Pancreas (tissue), 10 donors: ENCODE data around the gene ESM1. TPM values are rescaled to one million over a fixed set of nuclear protein-coding genes. Genes with fewer than 3 reads are reported as not detected.

Source experiments
- ATAC-seq, 4 donors: fragments of 200-7000 bp; cut with Tn5 transposase; one replicate each; pipeline versions ENCODE4 v1.8.0 to v1.9.1; 2020; ENCODE audit warnings: mild to moderate bottlenecking in 4 of 4, moderate library complexity in 4 of 4
- DNase-seq, 6 donors: peaks; one replicate each; pipeline ENCODE4 v3.0.0-alpha.2; 2020
- FAIRE-seq: peaks from 2 replicates; lab custom pipeline; 2012; peaks lifted over from hg19 to GRCh38; lab: Jason Lieb, UNC
- H3K27ac ChIP-seq, 4 donors: fragments of 200-600 bp; sonication (generic); 1 replicate in 3 of 4; 2 replicates in 1 of 4; pipeline versions ENCODE4 v1.5.0 to v1.8.0; 2020
- H3K27me3 ChIP-seq, 4 donors: fragments of 200-600 bp; one replicate each; pipeline ENCODE4 v1.8.0; 2021
- H3K36me3 ChIP-seq, 3 donors: fragments of 200-600 bp; sonication (generic) in 1 of 3; one replicate each; pipeline versions ENCODE4 v1.5.0 to v1.8.0; 2020 to 2021
- H3K4me1 ChIP-seq, 3 donors: fragments of 200-600 bp; one replicate each; pipeline ENCODE4 v1.8.0; 2021
- H3K4me3 ChIP-seq, 4 donors: fragments of 200-600 bp; sonication (generic) in 2 of 4; one replicate each; pipeline versions ENCODE4 v1.5.0 to v1.8.0; 2020 to 2021
- H3K9me3 ChIP-seq, 4 donors: fragments of 200-600 bp; one replicate each; pipeline ENCODE4 v1.8.0; 2021
- CTCF ChIP-seq, 4 donors: fragments of 200-600 bp; sonication (generic) in 3 of 4; IDR thresholded peaks; one replicate each; pipeline versions ENCODE4 v1.5.0 to v1.8.0; 2021; ENCODE audit warnings: antibody characterized with exemption in 4 of 4
- WGBS, 2 donors: extraction: QIAGEN DNeasy Blood & Tissue Kit; methylation state at CpG; one replicate each; pipeline ENCODE4 v1.1.7; 2013; 5-methylcytosine and 5-hydroxymethylcytosine counted together
- intact Hi-C, 3 donors: fragments of 100-400 bp; cut with DNase I; formaldehyde crosslinking; loops; one replicate each; pipeline versions ENCODE4 v1.11.1 to v1.14.2; 2022
- polyA plus RNA-seq, 2 donors: library from polyadenylated mRNA; stranded (reverse); fragments of 200-250 nt; gene quantifications; one replicate each; pipeline ENCODE4 v1.2.3, GENCODE V29; 2013
- total RNA-seq, 6 donors: library from RNA; stranded (reverse); fragmentation: NEBNext Ultra II Directional in 4 of 6; extraction: Animal tissue kit (Norgen Biotek cat#: 25700) in 4 of 6; gene quantifications; one replicate each; pipeline versions ENCODE4 v1.2.1 to v1.2.4, GENCODE V29; 2021 to 2023
- donor health status: healthy with polysubstance abuse.
- donor health status: DM: no; HTN: no; CAD: no; lungs with moderate emphysema.
- donor health status: DM: no; HTN: no; CAD: no.
- donor health status: control.
- donor health status: control.
- donor health status: Bipolar disorder and iron deficiency.
- donor health status: DM: yes; HTN: yes; CAD: no.
- donor health status: DM: no; HTN: no; CAD: no.
- donor health status: DM: no; HTN: no; CAD: no.
- donor health status: DM: yes; HTN: yes; CAD: no.

ESM1 gene
- total and polyA plus RNA-seq, 8 donors: 0.08 to 1.0 (median 0.69) TPM; not detected in 2

- DNase-seq (no peak), FAIRE-seq (no peak), ATAC-seq (no peak)
- Histone ChIP-seq H3K36me3 (no peaks in the 10 kb centered on the region), H3K9me3 (no peaks in the 10 kb centered on the region), H3K4me1 (no peaks in the 10 kb centered on the region), H3K4me3 (no peak overlapping the region), H3K27me3 (peaks cover 0 to 4% (median 2%) of the 10 kb centered on the region in 4 donors), H3K27ac (no peak overlapping the region)
- WGBS, 2 donors: 51 to 66% methylated on average over 2 of the region's 2 CpGs
- no peak for TF ChIP-seq CTCF (IDR thresholded peaks at IDR 0.05)
- intact Hi-C loops: no loop called here
Measured at GRCh38 chr5:54988817-54989216, 3.4 kb upstream of the ESM1 start.

- H3K36me3 ChIP-seq: no peaks in the 10 kb centered on the region
- FAIRE-seq (no peak), DNase-seq (no peak), ATAC-seq (no peak)
- intact Hi-C loops: no loop called here
- H3K4me3 ChIP-seq: no peak overlapping the region
- H3K4me1 ChIP-seq: no peaks in the 10 kb centered on the region
- no peak overlapping the region for H3K27ac ChIP-seq
- TF ChIP-seq CTCF (IDR thresholded peaks at IDR 0.05): no peak
- peaks cover 0 to 8% (median 5%) of the 10 kb centered on the region in 4 donors for H3K27me3 ChIP-seq
- H3K9me3 ChIP-seq: no peaks in the 10 kb centered on the region
- WGBS, 2 donors: 39 to 47% methylated on average over 1 of the region's 1 CpG
Measured at GRCh38 chr5:54988218-54988617, 2.8 kb upstream of the ESM1 start.

GRCh38 chr5:54986269-54986654 is 869 bp upstream of the ESM1 start:
- Histone ChIP-seq H3K27me3 (peaks cover 0 to 8% (median 6%) of the 10 kb centered on the region in 4 donors), H3K36me3 (no peaks in the 10 kb centered on the region), H3K4me1 (no peaks in the 10 kb centered on the region), H3K27ac (no peak overlapping the region), H3K4me3 (no peak overlapping the region), H3K9me3 (no peaks in the 10 kb centered on the region)
- ATAC-seq: no peak
- no peak for FAIRE-seq
- DNase-seq: no peak
- WGBS, 2 donors: 45 to 49% methylated on average over 5 of the region's 5 CpGs
- no peak for TF ChIP-seq CTCF (IDR thresholded peaks at IDR 0.05)
- intact Hi-C loops: no loop called here

- intact Hi-C loops: no loop called here
- Histone ChIP-seq H3K27ac (no peak overlapping the region), H3K36me3 (no peaks in the 10 kb centered on the region), H3K27me3 (peaks cover 0 to 8% (median 6%) of the 10 kb centered on the region in 4 donors), H3K9me3 (no peaks in the 10 kb centered on the region), H3K4me3 (no peak overlapping the region), H3K4me1 (no peaks in the 10 kb centered on the region)
- WGBS, 2 donors: 23 to 33% methylated on average over 7 of the region's 7 CpGs
- no peak for TF ChIP-seq CTCF (IDR thresholded peaks at IDR 0.05)
- no peak for FAIRE-seq
- no peak for ATAC-seq
- DNase-seq: no peak
Measured at GRCh38 chr5:54981928-54982327, 3.5 kb downstream of the ESM1 start.

GRCh38 chr5:54975701-54976100 is 9.7 kb downstream of the ESM1 start:
- H3K9me3 ChIP-seq: no peaks in the 10 kb centered on the region
- intact Hi-C loops: no loop called here
- H3K27ac ChIP-seq: no peak overlapping the region
- FAIRE-seq (no peak), ATAC-seq (no peak), DNase-seq (no peak)
- TF ChIP-seq CTCF (IDR thresholded peaks at IDR 0.05): no peak
- no peaks in the 10 kb centered on the region for H3K36me3 ChIP-seq
- H3K4me3 ChIP-seq: no peak overlapping the region
- H3K4me1 ChIP-seq: no peaks in the 10 kb centered on the region
- whole genome bisulfite sequencing, 2 donors: 78 to 81% methylated on average over 1 of the region's 1 CpG
- no peaks in the 10 kb centered on the region for H3K27me3 ChIP-seq
